GM20000 (cell line): ENCODE measurements around the gene QPRT.
"Not testable (repeated sequence)": the region's sequence is repeated elsewhere in the genome, so short reads cannot be mapped to it uniquely, and the experiment has no call there.

ENCODE experiments used
- DNase-seq: peaks from one replicate; pipeline ENCODE4 v3.0.0; 2012; ENCODE audit warnings: low spot score
- CTCF ChIP-seq: IDR thresholded peaks from 2 replicates; pipeline ENCODE4 v1.5.1; 2012; ENCODE audit warnings: mild to moderate bottlenecking, control low read depth; ENCODE audit errors: extremely low read depth, missing control alignments

QPRT gene

GRCh38 chr16:29664091-29664921 lies 14.7 kb upstream of the QPRT start:
- TF ChIP-seq CTCF = no peak
- no peak for DNase-seq

- no peak for TF ChIP-seq CTCF
- no peak for DNase-seq
Measured at GRCh38 chr16:29665294-29666077, 13.5 kb upstream of the QPRT start.

DNA sequence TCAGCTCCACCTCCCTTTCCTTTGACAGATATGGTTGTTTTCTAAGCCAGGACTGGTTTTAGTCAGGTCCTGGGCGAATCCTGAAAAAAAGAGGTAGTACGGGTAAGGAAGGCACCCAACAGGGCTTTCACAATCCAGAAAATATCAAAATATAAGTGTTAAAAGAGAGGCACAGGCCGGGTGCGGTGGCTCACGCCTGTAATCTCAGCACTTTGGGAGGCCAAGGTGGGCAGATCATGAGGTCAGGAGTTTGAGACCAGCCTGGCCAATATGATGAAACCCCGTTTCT lies 11.7 kb upstream of the QPRT start:
- DNase-seq = not testable (repeated sequence)

- DNase-seq = no peak
- TF ChIP-seq CTCF = no peak
Measured at GRCh38 chr16:29667755-29668154, 11.2 kb upstream of the QPRT start.

GRCh38 chr16:29668267-29668666 lies 10.7 kb upstream of the QPRT start:
- no peak for TF ChIP-seq CTCF
- DNase-seq = no peak

DNA sequence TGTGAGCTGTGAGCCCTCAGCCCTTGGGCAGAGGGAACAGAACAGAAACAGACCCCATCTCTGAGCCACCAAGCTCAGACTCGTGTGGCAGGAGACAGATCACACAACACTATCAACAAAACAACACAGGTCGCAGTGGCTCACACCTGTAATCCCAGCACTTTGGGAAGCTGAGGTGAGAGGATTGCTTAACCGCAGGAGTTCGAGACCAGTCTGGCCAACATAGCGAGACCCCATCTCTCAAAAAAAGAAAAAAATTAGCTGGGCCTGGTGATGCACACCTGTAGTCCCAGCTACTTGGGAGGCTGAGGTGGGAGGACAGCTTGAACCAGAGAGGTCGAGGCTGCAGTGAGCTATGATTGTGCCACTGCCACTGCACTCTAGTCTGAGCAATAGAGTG lies 5.5 kb upstream of the QPRT start:
- no peak for DNase-seq
- no peak for TF ChIP-seq CTCF

GRCh38 chr16:29674188-29674587 lies 4.8 kb upstream of the QPRT start:
- DNase-seq = no peak
- no peak for TF ChIP-seq CTCF
